Breast epithelium (tissue), 3 donors: ENCODE measurements around the gene IFIT1B.

ENCODE experiments used
- POLR2A ChIP-seq: fragments of 450-650 bp; IDR thresholded peaks from one replicate; pipeline ENCODE4 v1.6.1; 2016; ENCODE audit warnings: antibody characterized with exemption, mild to moderate bottlenecking, moderate library complexity
- TF ChIP-seq, protein P1 (sequence below), 3 donors: fragments of 450-650 bp; IDR thresholded peaks; one replicate each; pipeline ENCODE4 v1.5.1; 2016 to 2017; ENCODE audit warnings: antibody characterized with exemption in 3 of 3, mild to moderate bottlenecking in 3 of 3, moderate library complexity in 3 of 3

DNA sequence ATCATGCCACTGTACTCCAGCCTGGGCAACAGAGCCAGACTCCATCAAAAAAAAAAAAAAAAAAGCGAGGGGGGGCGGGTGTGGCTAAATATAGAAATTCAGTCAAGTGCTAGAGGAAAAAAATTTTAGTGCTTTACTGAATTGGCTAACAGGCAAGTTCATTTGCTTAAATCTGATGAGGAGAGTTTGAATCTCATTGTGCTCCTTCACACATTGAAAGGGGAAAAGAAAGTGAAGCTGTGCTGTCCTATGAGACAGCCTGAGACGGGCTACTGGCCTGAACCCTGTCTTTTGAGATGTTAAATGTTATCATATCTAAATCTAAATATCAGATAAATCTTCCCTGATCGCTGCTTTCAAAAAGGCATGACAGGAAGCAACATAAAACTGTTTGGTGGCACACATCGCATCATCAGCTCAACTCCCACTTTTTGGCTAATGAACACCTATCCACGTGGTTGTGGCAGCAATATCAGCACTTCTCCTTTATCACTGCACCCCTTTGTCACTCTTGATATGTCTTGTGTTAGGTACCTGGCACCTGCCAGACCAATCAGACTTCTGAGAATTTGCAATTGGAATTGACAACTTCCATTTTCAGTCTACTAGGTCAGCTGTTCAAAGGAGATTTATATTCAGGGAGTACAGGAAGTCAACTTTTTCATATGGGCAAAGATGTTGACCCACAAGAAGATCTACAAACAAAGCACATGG lies 14.0 kb upstream of the IFIT1B start:
- TF ChIP-seq, protein P1, sequence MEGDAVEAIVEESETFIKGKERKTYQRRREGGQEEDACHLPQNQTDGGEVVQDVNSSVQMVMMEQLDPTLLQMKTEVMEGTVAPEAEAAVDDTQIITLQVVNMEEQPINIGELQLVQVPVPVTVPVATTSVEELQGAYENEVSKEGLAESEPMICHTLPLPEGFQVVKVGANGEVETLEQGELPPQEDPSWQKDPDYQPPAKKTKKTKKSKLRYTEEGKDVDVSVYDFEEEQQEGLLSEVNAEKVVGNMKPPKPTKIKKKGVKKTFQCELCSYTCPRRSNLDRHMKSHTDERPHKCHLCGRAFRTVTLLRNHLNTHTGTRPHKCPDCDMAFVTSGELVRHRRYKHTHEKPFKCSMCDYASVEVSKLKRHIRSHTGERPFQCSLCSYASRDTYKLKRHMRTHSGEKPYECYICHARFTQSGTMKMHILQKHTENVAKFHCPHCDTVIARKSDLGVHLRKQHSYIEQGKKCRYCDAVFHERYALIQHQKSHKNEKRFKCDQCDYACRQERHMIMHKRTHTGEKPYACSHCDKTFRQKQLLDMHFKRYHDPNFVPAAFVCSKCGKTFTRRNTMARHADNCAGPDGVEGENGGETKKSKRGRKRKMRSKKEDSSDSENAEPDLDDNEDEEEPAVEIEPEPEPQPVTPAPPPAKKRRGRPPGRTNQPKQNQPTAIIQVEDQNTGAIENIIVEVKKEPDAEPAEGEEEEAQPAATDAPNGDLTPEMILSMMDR (IDR thresholded peaks at IDR 0.05) = no peak
- no peak for TF ChIP-seq POLR2A
